HG03442 (cell line): ENCODE results near the gene SAMHD1.
A peak's percentile ranks its signal among the peaks of the same experiment; 100 is the strongest.
"Not testable (repeated sequence)": the region's sequence is repeated elsewhere in the genome, so short reads cannot be mapped to it uniquely, and the experiment has no call there.

Source experiments
- ATAC-seq: cut with Tn5 transposase; IDR thresholded peaks from one replicate; pipeline ENCODE4 v1.9.1; 2021; ENCODE audit warnings: mild to moderate bottlenecking, moderate library complexity; ENCODE audit not compliant: unreplicated experiment

The SAMHD1 gene

DNA sequence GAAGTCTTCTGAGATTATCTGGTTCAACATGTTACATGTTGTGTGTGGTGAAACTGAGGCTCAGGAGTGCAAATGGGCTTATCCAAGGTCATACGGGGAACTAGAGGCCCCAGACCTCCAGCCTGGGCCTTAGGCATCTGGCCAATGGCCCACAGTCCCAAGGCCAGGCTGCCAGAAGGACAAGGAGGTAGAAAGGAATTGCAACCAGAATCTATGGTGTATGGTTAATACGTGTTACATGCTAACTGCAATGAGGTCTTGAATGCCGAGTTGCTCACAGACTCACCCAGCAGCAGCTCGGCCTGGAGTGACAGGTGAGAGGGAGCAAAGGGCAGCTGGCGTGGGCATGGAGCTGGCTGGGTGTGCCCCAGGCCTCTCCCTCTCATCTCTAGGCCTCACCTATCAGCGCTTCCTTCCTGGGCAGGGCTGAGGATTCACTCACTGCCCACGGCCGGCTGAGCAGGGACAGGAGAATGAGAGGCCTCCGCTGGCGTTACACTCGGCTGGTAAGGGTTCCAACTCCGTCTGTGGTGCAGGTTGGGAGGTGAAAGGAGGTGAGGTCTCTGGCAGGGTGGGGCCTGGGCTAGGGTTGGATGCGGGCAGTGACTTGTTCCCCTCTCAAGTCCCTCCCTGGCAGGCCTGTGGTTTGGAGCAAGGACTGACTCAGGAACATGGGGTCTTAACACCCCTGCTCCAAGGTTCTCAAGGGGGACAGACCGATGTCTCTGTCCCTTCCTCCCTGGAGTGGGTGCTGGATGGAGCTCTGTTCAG, 75.6 kb downstream of the SAMHD1 start, which contains the start of gene TLDC2:
Gene TLDC2 (plus strand): TSS at position 437 of the 771 bp plus-strand sequence. CDS start 37 bp downstream, at position 474.
- no peak for ATAC-seq

DNA sequence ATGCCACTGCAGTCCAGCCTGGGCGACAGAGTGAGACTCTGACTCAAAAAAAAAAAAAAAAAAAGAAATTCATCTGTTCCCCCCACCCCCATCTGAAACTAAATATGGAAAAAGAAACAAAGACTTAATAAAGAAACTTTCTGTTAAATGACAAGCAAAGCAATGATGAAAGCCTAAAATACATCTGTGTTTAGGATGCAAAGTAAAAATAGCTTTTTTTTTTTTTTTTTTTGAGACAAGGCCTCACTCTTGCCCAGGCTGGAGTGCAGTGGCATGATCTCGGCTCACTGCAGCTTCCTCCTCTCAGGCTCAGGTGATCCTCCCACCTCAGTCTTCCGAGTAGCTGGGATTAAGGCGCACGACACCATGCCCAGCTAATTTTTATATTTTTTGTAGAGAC, 76.4 kb downstream of the SAMHD1 start:
- not testable (repeated sequence) for ATAC-seq

DNA sequence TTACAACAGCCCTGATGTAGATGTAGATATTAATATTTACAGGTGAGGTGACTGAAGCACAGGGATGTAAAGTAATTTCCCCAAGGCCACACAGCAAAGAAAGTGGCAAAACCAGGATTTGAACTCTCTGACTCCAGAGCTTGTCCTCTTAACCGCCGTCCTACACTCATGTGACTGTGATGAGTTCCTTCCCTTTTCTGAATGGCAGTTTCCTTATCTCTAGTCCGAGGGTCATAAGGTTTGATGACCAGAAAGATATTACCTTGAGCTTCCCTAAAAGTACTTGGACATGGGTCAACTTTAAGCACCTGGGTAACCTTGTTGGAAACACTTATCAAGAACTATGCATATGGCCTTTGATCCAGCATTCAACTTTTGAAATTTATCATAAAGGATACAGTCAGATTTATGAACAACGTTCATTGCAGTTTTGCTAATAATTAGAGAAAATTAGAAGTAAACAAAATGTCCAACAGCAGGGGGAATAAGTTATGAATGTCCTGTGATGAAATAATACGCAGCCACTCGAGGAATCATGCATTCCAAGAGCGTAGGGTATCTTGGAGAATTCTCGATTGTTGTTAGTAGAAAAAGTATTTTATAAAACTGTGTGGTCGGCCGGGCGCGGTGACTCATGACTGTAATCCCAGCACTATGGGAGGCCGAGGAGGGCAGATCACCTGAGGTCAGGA, 77.9 kb downstream of the SAMHD1 start:
- ATAC-seq: no peak

DNA sequence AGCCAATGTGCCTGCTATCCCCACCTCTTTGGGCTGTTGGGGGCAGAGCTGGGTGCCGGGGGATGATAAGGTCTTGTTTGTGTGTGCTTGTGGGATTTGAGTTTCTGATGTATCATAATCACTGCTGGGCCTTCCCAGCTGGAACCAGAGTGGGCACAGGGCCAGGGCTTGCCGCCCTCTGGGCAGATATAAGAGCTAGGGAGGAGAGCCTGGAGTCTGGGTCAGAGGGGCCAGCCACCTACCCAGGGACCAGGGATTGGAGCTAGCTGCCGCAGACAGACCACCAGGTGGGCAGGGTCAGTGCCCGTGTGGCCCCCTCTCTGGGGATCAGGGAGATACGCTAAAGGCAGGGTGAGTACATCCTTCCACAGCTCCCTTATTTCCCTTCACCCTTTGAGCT, 78.7 kb downstream of the SAMHD1 start:
- ATAC-seq: no peak

DNA sequence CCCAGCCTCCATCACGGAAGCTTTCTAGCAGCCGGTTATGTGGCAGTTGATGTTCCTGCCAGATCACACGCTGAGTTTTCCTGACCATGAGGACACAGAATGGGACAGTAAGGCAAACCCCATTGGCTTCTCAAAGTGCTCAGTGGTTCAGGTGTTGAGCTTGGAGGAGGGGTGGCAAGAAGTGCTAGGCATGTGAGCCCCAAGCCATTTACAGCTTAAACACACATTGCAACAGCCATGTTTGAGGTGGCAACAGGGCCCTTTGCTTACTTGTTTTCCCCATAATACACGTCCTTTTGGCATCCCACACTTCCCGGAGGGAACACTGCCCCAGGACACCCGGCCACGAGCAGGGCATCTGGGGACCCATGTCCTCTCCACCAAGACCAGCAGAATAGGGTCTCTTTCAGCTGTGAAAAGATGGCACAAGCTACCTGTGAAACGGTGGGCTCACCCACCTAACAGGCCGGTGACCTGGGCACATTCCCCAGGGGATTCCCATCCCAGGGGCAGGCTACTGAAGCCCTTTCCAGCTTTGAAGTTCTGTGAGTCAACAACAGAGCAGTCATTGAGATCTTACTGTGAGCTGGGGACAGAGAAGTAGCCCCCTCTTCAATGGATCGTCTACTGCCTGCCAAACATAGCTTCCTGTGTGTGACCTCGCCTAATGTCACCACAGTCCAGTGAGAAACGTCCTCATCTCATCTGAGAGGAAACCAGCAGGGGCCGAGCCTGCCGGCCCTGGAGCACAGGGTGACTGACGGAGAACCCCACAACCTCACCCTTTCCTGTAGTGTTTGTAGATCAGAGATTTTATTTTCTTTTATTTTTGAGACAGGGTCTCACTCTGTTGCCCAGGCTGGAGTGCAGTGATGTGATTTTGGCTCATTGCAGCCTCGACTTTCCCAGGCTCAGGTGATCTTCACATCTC, 79.6 kb downstream of the SAMHD1 start:
- no peak for ATAC-seq

DNA sequence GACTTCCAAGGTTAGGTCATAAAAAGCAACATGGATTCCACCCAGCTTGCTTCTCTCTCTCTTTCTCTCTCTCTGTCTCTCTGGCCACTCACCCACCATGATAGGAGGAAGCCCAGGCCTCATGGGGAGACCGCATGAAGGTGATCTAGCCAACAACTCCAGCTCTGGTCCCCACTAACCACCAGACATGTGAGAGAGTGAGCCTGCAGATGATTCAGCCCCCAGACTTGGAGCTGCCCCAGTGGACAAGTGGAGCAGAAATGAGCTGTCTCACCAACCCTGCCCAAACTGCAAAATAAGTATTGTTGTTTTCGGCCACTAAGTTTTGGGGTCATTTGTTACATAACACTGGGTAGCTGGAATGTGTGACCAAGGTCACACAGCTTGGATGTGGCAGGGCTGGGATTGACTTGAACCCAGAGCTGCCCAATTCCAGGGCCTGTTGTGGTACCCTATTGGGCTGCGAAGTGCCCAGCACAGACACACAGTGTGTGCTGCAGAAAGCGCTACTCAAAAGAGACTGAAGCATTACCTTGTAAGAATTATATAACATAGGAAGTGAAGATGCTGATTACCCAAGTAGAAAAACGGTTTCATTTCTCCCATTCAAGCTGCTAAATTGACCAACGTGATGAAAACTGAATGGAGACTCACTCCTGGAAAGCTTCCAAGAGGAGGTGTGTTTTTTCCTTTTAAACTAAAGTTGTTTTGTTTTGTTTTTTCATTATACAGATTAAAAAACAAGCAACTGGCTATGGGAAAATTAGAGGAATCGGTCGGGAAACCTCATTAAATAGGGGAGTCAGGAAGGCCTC, 84.6 kb downstream of the SAMHD1 start:
- no peak for ATAC-seq

DNA sequence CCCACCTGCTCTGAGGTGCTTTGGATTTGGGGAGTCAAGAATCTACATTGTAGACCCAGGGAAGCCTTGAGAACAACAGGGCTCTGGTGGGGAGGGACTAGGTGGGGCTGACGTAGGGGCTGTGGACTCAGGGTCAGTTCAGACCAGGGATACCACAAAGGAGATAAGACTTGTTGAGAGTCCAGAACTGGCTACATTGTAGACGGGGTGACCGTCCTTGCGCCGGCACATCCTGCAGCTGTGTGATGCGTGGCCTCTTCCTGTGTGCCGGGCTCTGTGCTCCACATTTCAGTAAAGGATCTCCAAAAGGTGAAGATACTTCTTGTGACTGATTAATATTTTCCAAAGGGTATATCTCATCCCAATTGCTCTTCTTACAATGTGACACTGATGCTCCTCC, 85.3 kb downstream of the SAMHD1 start:
- no peak for ATAC-seq

DNA sequence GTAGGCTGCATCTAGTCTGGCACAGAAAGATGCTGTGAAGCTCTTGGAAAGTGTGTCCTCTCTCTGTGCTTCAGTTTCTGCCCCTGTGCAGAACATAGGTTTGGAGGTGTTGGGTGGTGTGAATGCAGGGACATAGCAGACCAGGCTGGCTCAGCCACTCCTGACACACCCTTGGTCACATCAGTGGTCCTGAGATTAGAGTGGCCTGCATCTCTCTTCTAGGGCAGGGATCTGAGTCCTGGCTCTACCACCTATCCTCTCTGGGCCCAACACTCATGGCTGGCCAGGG, 85.7 kb downstream of the SAMHD1 start:
- no peak for ATAC-seq

DNA sequence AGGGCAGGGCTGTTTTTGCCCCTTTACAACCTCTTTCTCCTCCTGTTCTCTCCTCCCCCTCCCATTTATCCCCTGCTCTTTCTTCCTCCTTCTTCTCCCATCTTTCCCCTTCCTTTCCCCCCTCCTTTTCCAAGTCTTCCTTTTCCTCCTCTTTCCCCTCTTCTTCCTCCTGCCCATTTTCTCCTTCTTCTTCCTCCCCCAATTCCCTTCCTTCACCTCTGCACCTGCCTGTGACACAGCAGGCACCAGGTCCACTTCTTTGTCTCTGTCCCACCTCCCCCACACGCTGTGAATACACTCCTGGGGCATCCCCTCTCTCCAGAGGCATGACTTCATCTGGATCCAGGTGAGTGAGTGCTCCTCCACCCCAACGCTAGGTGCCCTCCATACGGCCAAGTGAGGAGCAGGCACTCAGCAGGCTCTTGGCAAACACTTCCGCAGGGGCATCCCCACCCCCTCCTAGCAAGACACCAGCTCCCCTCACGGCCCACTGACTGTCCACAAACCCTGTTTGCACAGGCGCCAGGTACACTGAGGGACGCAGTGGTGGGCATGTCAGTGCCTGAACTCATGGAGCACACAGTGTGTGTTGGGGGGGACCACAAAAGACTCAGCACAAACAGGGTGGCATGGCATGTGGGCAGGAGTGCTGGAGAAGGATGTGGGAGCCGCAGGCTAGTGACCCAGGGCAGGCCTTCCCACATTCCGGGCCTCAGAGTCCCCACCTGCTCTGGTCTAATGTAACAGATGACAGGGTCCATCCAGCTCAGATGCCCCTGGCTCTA, 86.2 kb downstream of the SAMHD1 start:
- ATAC-seq: no peak

DNA sequence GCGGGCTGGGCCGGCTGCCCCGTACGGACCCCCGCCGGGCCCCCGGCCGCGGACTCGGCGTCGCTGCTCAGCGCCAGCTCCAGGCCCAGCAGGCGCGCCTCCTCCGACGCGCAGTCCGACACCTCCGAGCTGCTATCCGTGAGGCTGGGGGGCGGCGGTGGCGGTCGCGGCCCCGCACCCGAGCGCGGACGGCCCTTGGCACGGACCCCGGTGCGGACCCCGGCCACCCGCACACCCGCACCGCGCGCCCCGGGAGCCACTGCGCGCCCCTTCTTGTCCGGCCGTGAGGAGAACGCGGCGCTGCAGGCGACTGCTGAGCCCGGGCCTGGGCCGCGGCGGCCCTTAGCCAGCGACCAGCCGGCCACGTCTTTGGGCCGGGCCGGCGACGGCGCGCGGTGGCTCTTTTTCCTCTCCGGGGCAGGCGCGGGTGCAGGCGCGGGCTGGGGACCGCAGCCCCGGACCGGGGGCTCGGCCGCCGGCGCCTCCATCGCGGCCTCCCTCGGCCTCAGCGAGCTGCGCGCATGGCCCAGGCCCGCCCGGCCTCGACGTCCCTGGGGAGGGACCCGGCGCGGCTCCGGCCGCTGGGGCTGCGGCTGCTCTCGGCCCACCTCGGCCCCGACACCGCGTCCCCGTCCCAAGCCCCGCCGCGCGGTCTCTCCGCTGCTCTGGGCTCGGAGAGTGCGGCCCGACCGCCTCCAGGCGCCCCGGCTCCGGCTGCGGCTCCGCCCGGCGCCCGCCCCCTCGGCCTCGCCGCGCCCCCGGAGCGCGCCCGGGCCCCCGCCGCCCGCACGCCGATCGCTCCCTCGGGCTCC, 88.4 kb downstream of the SAMHD1 start:
- peak; percentile 41 for ATAC-seq

DNA sequence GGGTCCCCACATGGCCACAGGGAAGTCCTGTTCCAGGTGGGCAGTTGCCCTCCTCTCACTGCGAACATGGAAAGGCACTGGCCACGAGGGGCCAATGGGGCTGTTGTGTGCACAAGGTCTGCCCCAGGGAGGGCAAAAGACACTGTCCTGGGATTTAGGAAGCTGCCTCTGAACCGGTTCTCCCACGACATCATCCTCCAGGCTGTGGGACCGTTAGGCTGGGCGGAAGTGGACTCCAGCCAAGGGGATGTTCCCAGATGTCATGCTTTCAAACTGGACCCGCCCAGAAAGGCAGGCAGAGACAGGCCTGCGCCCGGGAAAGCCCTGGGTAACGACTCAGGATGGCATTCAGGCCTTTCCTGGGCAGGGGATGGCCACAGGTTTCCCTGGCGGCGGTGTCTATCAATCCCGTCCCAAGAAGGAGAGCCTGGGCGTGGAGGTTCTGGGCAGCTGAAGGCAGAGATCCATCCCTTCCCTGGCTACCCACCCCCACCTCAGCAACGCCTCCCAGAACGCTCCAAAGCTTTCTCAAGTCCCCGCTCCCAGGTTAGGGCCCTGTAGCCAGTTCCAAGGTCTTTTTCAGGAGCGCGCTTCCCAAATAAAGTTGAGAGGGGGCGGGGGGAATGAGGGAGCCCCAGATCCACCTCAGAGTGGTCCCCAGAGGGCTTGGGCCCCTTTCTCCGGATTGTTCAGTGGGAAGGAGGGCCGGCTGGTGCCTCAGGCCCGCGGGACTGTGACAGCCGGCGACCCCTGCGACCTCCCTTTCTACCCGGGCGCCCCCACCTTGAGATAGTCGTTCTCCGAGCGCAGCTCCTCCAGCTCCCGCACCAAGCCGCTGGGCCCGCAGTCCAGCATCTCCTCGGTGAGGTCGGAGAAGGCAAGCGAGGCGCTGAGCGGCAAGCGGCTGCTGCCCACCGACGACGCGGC, 89.4 kb downstream of the SAMHD1 start:
- ATAC-seq: no peak

DNA sequence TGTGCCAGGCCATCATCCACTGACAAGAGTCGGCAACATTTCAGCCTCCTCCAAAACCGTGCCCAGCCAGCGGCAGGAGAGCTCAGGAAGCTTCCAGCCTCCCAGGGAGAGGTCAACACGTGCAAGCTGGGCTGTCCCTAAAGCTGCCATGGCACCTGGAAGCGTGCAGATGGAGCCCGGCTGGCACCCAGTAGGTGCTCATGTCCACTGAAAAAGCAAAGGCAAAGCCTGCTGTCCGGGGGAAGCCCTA, 90.0 kb downstream of the SAMHD1 start:
- no peak for ATAC-seq

DNA sequence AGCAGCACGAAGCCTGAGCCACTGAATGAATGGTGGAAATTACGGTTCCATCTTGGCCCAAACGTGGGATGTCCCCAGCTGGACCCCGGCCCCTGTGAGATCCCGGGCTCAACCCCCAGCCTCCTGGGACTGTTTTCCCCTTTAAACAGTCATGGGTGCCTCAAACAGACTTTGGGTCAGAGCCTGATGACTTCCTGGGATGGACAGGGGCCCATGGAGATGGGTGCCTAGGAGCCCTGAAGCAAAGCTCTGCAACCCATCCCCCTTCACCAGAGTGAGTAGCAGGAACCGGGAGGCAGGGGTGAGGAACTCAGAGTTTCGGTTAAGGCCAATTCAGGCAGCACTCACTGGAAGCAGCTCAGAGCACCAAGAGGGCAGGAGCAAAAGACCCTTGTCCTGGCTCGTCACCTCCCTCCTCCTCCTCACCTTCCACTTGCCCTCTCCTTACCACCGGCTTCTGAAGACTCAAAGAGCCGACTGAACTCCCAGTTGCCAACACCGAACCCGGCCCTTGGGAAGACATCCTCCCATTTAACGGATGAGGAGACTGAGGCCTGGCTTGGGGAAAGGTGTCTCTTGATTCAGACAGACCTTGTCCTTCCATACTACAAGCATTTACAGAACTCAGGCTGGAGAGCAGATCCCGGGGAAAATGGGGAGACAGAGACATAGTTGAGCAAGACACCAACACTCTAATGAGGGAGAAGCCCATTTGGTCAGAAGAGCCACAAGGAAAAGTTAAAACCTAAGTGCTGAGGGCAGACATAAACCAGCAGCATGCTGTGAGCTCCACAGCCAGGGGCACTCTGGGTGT, 90.5 kb downstream of the SAMHD1 start:
- no peak for ATAC-seq

DNA sequence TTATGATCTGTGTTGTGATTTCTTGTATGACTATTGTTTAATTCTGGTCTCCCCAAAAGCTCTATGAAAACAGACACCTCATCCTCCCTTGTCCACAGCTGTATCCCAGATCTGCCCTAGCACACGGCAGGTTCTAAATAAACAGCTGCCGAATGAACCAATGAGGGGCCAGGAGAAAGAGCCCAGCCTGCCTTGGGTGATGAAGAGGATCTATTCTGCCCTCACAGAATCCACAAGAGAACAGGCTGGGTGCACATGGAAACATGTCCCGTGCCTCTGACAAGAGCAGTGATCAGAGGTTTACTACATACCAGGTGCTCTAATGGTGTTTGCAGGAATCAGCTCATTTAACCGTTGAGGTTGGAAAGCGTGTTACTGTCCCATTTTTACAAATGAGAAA, 91.2 kb downstream of the SAMHD1 start:
- no peak for ATAC-seq

DNA sequence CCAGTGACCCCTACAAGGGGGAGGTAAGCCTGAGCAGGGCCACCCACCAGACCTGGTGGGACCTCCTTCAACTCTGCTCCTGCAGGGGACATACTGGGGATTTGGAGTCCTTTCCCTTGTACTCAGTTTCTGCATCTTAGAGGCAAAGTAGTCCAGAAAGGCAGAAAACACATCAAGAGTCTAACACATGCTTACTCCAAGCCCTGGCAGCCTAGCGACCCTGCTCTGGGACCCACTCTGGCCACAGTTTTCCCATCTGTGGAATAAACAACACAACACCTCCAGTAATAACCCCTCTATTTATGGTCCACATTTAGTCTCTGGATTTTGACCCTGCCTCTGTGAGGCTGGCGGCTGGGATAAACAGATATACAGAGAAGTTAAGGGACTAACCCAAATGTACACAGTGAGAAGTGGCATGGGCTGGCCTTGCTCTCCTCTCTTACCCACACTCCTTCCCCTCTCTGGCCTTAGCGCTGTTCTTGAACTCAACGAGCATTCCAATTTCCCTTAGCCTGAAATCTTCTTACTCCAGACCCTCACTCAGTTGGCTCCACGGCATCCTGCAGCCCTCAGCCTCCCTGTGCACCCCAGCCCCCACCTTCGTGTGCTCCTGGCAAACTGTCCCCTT, 91.7 kb downstream of the SAMHD1 start:
- no peak for ATAC-seq

DNA sequence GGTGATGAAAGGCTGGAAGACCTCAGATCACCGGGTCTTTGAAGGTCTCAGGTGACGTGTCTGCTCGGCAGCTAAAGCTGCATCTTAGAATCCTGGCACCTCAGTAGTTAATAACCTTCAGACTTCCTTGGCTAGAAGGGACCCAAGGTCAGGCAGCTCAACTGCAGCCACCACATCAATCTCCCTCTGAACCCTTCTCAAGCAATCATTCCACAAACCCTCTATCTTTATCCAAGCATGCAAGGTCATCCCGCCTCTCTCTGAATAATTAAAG, 92.3 kb downstream of the SAMHD1 start:
- no peak for ATAC-seq
